Measurements from ENCODE around the gene TTC32. TPM values are rescaled to one million over a fixed set of nuclear protein-coding genes. Genes with fewer than 3 reads are reported as not detected.
A peak's percentile ranks its signal among the peaks of the same experiment; 100 is the strongest.
"Not testable (repeated sequence)": the region's sequence is repeated elsewhere in the genome, so short reads cannot be mapped to it uniquely, and the experiment has no call there.

TTC32 gene
- total RNA-seq, 2 experiments from 2014 or later, result 19.3 to 21.9 TPM

- Mint-ChIP-seq H3K9me3 (ENCODE audit: insufficient read depth) (no peaks in the 10 kb centered on the region), H3K27ac (peak overlapping the region; percentile 30), H3K27me3 (ENCODE audit: low read depth) (no peaks in the 10 kb centered on the region), H3K4me1 (ENCODE audit: low read depth) (peaks cover 44% of the 10 kb centered on the region), H3K4me3 (peak overlapping the region; percentile 40), H3K36me3 (ENCODE audit: low read depth) (peaks cover 40% of the 10 kb centered on the region)
- DNase-seq, result no peak
- no peak for ATAC-seq
- POLR2A ChIA-PET, result interaction anchor here (0.9 to 1.2 kb wide), 2 partner anchors 25 to 29 kb away, joined by 3 read pairs; no protein-coding TSS in a partner anchor
- CTCF ChIA-PET, result interaction anchor here (1.1 kb wide), 2 partner anchors 28 to 118 kb away, joined by 3 read pairs; no protein-coding TSS in a partner anchor
These were observed 4.0 kb downstream of the TTC32 start for GRCh38 chr2:19897623-19898245.

- Mint-ChIP-seq H3K27ac (no peak overlapping the region), H3K27me3 (ENCODE audit: low read depth) (no peaks in the 10 kb centered on the region), H3K4me3 (no peak overlapping the region), H3K36me3 (ENCODE audit: low read depth) (peaks cover 38% of the 10 kb centered on the region), H3K4me1 (ENCODE audit: low read depth) (peaks cover 53% of the 10 kb centered on the region), H3K9me3 (ENCODE audit: insufficient read depth) (no peaks in the 10 kb centered on the region)
- ATAC-seq (no peak), DNase-seq (no peak)
- ChIA-PET CTCF (no interaction called here), POLR2A (interaction anchor here (0.7 kb wide), 1 partner anchor 1553 kb away, joined by 3 read pairs; no protein-coding TSS in a partner anchor)
These were observed 6.2 kb downstream of the TTC32 start for GRCh38 chr2:19895535-19895934.

GRCh38 chr2:19894134-19894792 lies 7.5 kb downstream of the TTC32 start:
- no peak overlapping the region for H3K27ac Mint-ChIP-seq
- DNase-seq, result no peak
- peaks cover 47% of the 10 kb centered on the region for H3K4me1 Mint-ChIP-seq (ENCODE audit: low read depth)
- ChIA-PET POLR2A (no interaction called here), CTCF (interaction anchor here (0.7 to 1.2 kb wide), 2 partner anchors 8 kb away, joined by 3 read pairs; no protein-coding TSS in a partner anchor)
- no peaks in the 10 kb centered on the region for H3K9me3 Mint-ChIP-seq (ENCODE audit: insufficient read depth)
- no peak overlapping the region for H3K4me3 Mint-ChIP-seq
- no peak for ATAC-seq
- no peaks in the 10 kb centered on the region for H3K27me3 Mint-ChIP-seq (ENCODE audit: low read depth)
- H3K36me3 Mint-ChIP-seq (ENCODE audit: low read depth), result peaks cover 36% of the 10 kb centered on the region

GRCh38 chr2:19893520-19894133 lies 8.2 kb downstream of the TTC32 start:
- ATAC-seq (no peak), DNase-seq (no peak)
- Mint-ChIP-seq H3K9me3 (ENCODE audit: insufficient read depth) (no peaks in the 10 kb centered on the region), H3K4me1 (ENCODE audit: low read depth) (peaks cover 42% of the 10 kb centered on the region), H3K27me3 (ENCODE audit: low read depth) (no peaks in the 10 kb centered on the region), H3K36me3 (ENCODE audit: low read depth) (peaks cover 31% of the 10 kb centered on the region), H3K27ac (no peak overlapping the region), H3K4me3 (no peak overlapping the region)
- ChIA-PET CTCF (interaction anchor here (1.2 kb wide), 1 partner anchor 8 kb away, joined by 3 read pairs; no protein-coding TSS in a partner anchor), POLR2A (no interaction called here)

- H3K4me3 Mint-ChIP-seq; H3K27ac Mint-ChIP-seq; CTCF ChIA-PET; H3K9me3 Mint-ChIP-seq (ENCODE audit: insufficient read depth); ATAC-seq; H3K27me3 Mint-ChIP-seq (ENCODE audit: low read depth); DNase-seq: not testable (repeated sequence)
- Mint-ChIP-seq H3K36me3 (ENCODE audit: low read depth) (peaks cover 22% of the 10 kb centered on the region), H3K4me1 (ENCODE audit: low read depth) (peaks cover 28% of the 10 kb centered on the region)
- POLR2A ChIA-PET, result interaction anchor here (4.0 kb wide), 1 partner anchor 9 kb away, joined by 18 read pairs; the partner anchor contains the start of gene TTC32
These were observed 9.8 kb downstream of the TTC32 start for GRCh38 chr2:19891971-19892370.

GRCh38 chr2:19890104-19890503 lies 11.7 kb downstream of the TTC32 start:
- H3K27ac Mint-ChIP-seq, result no peak overlapping the region
- peaks cover 14% of the 10 kb centered on the region for H3K36me3 Mint-ChIP-seq (ENCODE audit: low read depth)
- no peaks in the 10 kb centered on the region for H3K27me3 Mint-ChIP-seq (ENCODE audit: low read depth)
- no peaks in the 10 kb centered on the region for H3K9me3 Mint-ChIP-seq (ENCODE audit: insufficient read depth)
- no peak overlapping the region for H3K4me3 Mint-ChIP-seq
- no peak for DNase-seq
- POLR2A ChIA-PET, result interaction anchor here (4.0 kb wide), 1 partner anchor 11 kb away, joined by 18 read pairs; the partner anchor contains the start of gene TTC32
- ATAC-seq, result no peak
- H3K4me1 Mint-ChIP-seq (ENCODE audit: low read depth), result peaks cover 17% of the 10 kb centered on the region
- CTCF ChIA-PET, result no interaction called here

- CTCF ChIA-PET, result interaction anchor here (0.8 kb wide), 1 partner anchor 101 kb away, joined by 3 read pairs; the partner anchor contains the start of gene WDR35
- no peak overlapping the region for H3K27ac Mint-ChIP-seq
These were observed 13.0 kb downstream of the TTC32 start for GRCh38 chr2:19888831-19889230.

GRCh38 chr2:19887510-19887909 lies 14.3 kb downstream of the TTC32 start:
- POLR2A ChIA-PET, result no interaction called here
- no peak overlapping the region for H3K4me3 Mint-ChIP-seq
- CTCF ChIA-PET, result no interaction called here
- peaks cover 4% of the 10 kb centered on the region for H3K36me3 Mint-ChIP-seq (ENCODE audit: low read depth)
- DNase-seq (no peak), ATAC-seq (no peak)
- H3K27ac Mint-ChIP-seq, result no peak overlapping the region
- H3K9me3 Mint-ChIP-seq (ENCODE audit: insufficient read depth), result no peaks in the 10 kb centered on the region
- H3K4me1 Mint-ChIP-seq (ENCODE audit: low read depth), result peaks cover 8% of the 10 kb centered on the region
- H3K27me3 Mint-ChIP-seq (ENCODE audit: low read depth), result no peaks in the 10 kb centered on the region

More at GRCh38 chr2:19888831-19889230, 13.0 kb downstream of the TTC32 start:
- peaks cover 8% of the 10 kb centered on the region for H3K36me3 Mint-ChIP-seq (ENCODE audit: low read depth)
- ATAC-seq (no peak), DNase-seq (no peak)
- POLR2A ChIA-PET, result no interaction called here
- peaks cover 10% of the 10 kb centered on the region for H3K4me1 Mint-ChIP-seq (ENCODE audit: low read depth)
- H3K27me3 Mint-ChIP-seq (ENCODE audit: low read depth), result no peaks in the 10 kb centered on the region
- no peak overlapping the region for H3K4me3 Mint-ChIP-seq
- no peaks in the 10 kb centered on the region for H3K9me3 Mint-ChIP-seq (ENCODE audit: insufficient read depth)

- Mint-ChIP-seq H3K9me3 (ENCODE audit: insufficient read depth) (no peaks in the 10 kb centered on the region), H3K4me1 (ENCODE audit: low read depth) (no peaks in the 10 kb centered on the region), H3K27ac (no peak overlapping the region), H3K36me3 (ENCODE audit: low read depth) (no peaks in the 10 kb centered on the region), H3K27me3 (ENCODE audit: low read depth) (no peaks in the 10 kb centered on the region), H3K4me3 (no peak overlapping the region)
- ATAC-seq, result no peak
- POLR2A ChIA-PET, result no interaction called here
- CTCF ChIA-PET, result interaction anchor here (1.0 kb wide), 1 partner anchor 8 kb away, joined by 3 read pairs; no protein-coding TSS in a partner anchor
- DNase-seq, result no peak
These were observed 15.5 kb downstream of the TTC32 start for GRCh38 chr2:19886261-19886660.

GRCh38 chr2:19885791-19886190 lies 16.0 kb downstream of the TTC32 start:
- ATAC-seq, result no peak
- H3K36me3 Mint-ChIP-seq (ENCODE audit: low read depth), result no peaks in the 10 kb centered on the region
- ChIA-PET POLR2A (no interaction called here), CTCF (interaction anchor here (1.0 kb wide), 1 partner anchor 9 kb away, joined by 3 read pairs; no protein-coding TSS in a partner anchor)
- no peaks in the 10 kb centered on the region for H3K9me3 Mint-ChIP-seq (ENCODE audit: insufficient read depth)
- H3K4me1 Mint-ChIP-seq (ENCODE audit: low read depth), result no peaks in the 10 kb centered on the region
- H3K27ac Mint-ChIP-seq, result no peak overlapping the region
- H3K27me3 Mint-ChIP-seq (ENCODE audit: low read depth), result no peaks in the 10 kb centered on the region
- no peak overlapping the region for H3K4me3 Mint-ChIP-seq
- no peak for DNase-seq

- ChIA-PET CTCF (no interaction called here), POLR2A (interaction anchor here (1.0 kb wide), 1 partner anchor 15 kb away, joined by 3 read pairs; no protein-coding TSS in a partner anchor)
- peaks cover 4% of the 10 kb centered on the region for H3K36me3 Mint-ChIP-seq (ENCODE audit: low read depth)
- no peak overlapping the region for H3K27ac Mint-ChIP-seq
- H3K27me3 Mint-ChIP-seq (ENCODE audit: low read depth), result no peaks in the 10 kb centered on the region
- H3K9me3 Mint-ChIP-seq (ENCODE audit: insufficient read depth), result no peaks in the 10 kb centered on the region
- ATAC-seq (no peak), DNase-seq (no peak)
- no peak overlapping the region for H3K4me3 Mint-ChIP-seq
- H3K4me1 Mint-ChIP-seq (ENCODE audit: low read depth), result no peaks in the 10 kb centered on the region
These were observed 17.6 kb downstream of the TTC32 start for GRCh38 chr2:19883971-19884720.

All from activated CD8-positive, alpha-beta T cell treated with anti-CD3 and anti-CD28 coated beads, Interleukin-2, amount 10 ng/mL, durations not matched to agents 7 days and 5 days (primary cell).